WI38 (cell line): ENCODE data around the gene WNT7B.

ENCODE experiments used
- H3K4me3 ChIP-seq: 2 replicates; pipeline ENCODE4 v1.5.1; 2011; ENCODE audit warnings: low read depth, mild to moderate bottlenecking, control low read depth, low read length
- CTCF ChIP-seq: IDR thresholded peaks from 2 replicates; pipeline ENCODE4 v1.5.1; 2012; ENCODE audit warnings: low read depth, mild to moderate bottlenecking, control low read depth, low read length

The WNT7B gene

GRCh38 chr22:45879552-45879949, 97.4 kb downstream of the WNT7B start:
- no peak overlapping the region for H3K4me3 ChIP-seq
- TF ChIP-seq CTCF: no peak

GRCh38 chr22:45878901-45879551, 97.9 kb downstream of the WNT7B start:
- TF ChIP-seq CTCF: no peak
- H3K4me3 ChIP-seq: no peak overlapping the region

GRCh38 chr22:45878051-45878781, 98.7 kb downstream of the WNT7B start:
- no peak overlapping the region for H3K4me3 ChIP-seq
- no peak for TF ChIP-seq CTCF

- no peak overlapping the region for H3K4me3 ChIP-seq
- no peak for TF ChIP-seq CTCF
These were observed 99.3 kb downstream of the WNT7B start for GRCh38 chr22:45877651-45878050.

- H3K4me3 ChIP-seq: no peak overlapping the region
- TF ChIP-seq CTCF: no peak
These were observed 100.0 kb downstream of the WNT7B start for GRCh38 chr22:45877036-45877380.

- no peak for TF ChIP-seq CTCF
- H3K4me3 ChIP-seq: no peak overlapping the region
These were observed 100.6 kb downstream of the WNT7B start for GRCh38 chr22:45876136-45877035.
